ENCODE measurements around the gene TBC1D3B. TPM values are rescaled to one million over a fixed set of nuclear protein-coding genes. Genes with fewer than 3 reads are reported as not detected.

Gene TBC1D3B
- total and polyA plus RNA-seq, 4 donors, result 1.2 to 32.5 (median 9.1) TPM

GRCh38 chr17:36147601-36148000, 28.8 kb downstream of the TBC1D3B start:
- Histone ChIP-seq H3K36me3 (ENCODE audit: control insufficient read depth, insufficient read depth, low read length) (no peaks in the 10 kb centered on the region), H3K4me3 (ENCODE audit: low read depth, low read length) (no peak overlapping the region), H3K27me3 (ENCODE audit: control insufficient read depth, insufficient read depth, low read length) (peaks cover 4% of the 10 kb centered on the region), H3K4me1 (ENCODE audit: control insufficient read depth, insufficient read depth, low read length) (no peaks in the 10 kb centered on the region), H3K27ac (ENCODE audit: low read depth, low read length) (no peak overlapping the region), H3K9me3 (ENCODE audit: control insufficient read depth, insufficient read depth, low read length) (no peaks in the 10 kb centered on the region)
- no peak for DNase-seq (ENCODE audit: low read depth in 4 of 6, low spot score in 6 of 6)
- 100% methylated on average over 1 of the region's 3 CpGs for WGBS (ENCODE audit: insufficient coverage)

GRCh38 chr17:36144981-36145729, 31.3 kb downstream of the TBC1D3B start:
- Histone ChIP-seq H3K9me3 (ENCODE audit: control insufficient read depth, insufficient read depth, low read length) (no peaks in the 10 kb centered on the region), H3K27ac (ENCODE audit: low read depth, low read length) (no peak overlapping the region), H3K27me3 (ENCODE audit: control insufficient read depth, insufficient read depth, low read length) (peaks cover 4% of the 10 kb centered on the region), H3K36me3 (ENCODE audit: control insufficient read depth, insufficient read depth, low read length) (no peaks in the 10 kb centered on the region), H3K4me3 (ENCODE audit: low read depth, low read length) (no peak overlapping the region), H3K4me1 (ENCODE audit: control insufficient read depth, insufficient read depth, low read length) (no peaks in the 10 kb centered on the region)
- DNase-seq (ENCODE audit: low read depth in 4 of 6, low spot score in 6 of 6), result no peak
- WGBS (ENCODE audit: insufficient coverage), result 73% methylated on average over 2 of the region's 5 CpGs

GRCh38 chr17:36144014-36144413, 32.4 kb downstream of the TBC1D3B start:
- no peak overlapping the region for H3K4me3 ChIP-seq (ENCODE audit: low read depth, low read length)
- DNase-seq (ENCODE audit: low read depth in 4 of 6, low spot score in 6 of 6), result no peak
- no peaks in the 10 kb centered on the region for H3K9me3 ChIP-seq (ENCODE audit: control insufficient read depth, insufficient read depth, low read length)
- H3K4me1 ChIP-seq (ENCODE audit: control insufficient read depth, insufficient read depth, low read length), result no peaks in the 10 kb centered on the region
- 100% methylated on average over 2 of the region's 2 CpGs for WGBS (ENCODE audit: insufficient coverage)
- no peak overlapping the region for H3K27ac ChIP-seq (ENCODE audit: low read depth, low read length)
- peaks cover 2% of the 10 kb centered on the region for H3K27me3 ChIP-seq (ENCODE audit: control insufficient read depth, insufficient read depth, low read length)
- no peaks in the 10 kb centered on the region for H3K36me3 ChIP-seq (ENCODE audit: control insufficient read depth, insufficient read depth, low read length)

- Histone ChIP-seq H3K4me1 (ENCODE audit: control insufficient read depth, insufficient read depth, low read length) (no peaks in the 10 kb centered on the region), H3K27ac (ENCODE audit: low read depth, low read length) (no peak overlapping the region), H3K4me3 (ENCODE audit: low read depth, low read length) (no peak overlapping the region), H3K36me3 (ENCODE audit: control insufficient read depth, insufficient read depth, low read length) (no peaks in the 10 kb centered on the region), H3K27me3 (ENCODE audit: control insufficient read depth, insufficient read depth, low read length) (peaks cover 2% of the 10 kb centered on the region), H3K9me3 (ENCODE audit: control insufficient read depth, insufficient read depth, low read length) (no peaks in the 10 kb centered on the region)
- no peak for DNase-seq (ENCODE audit: low read depth in 4 of 6, low spot score in 6 of 6)
- 86% methylated on average over 6 of the region's 8 CpGs for WGBS (ENCODE audit: insufficient coverage)
Measured at GRCh38 chr17:36142806-36143205, 33.6 kb downstream of the TBC1D3B start.

- Histone ChIP-seq H3K4me1 (ENCODE audit: control insufficient read depth, insufficient read depth, low read length) (no peaks in the 10 kb centered on the region), H3K9me3 (ENCODE audit: control insufficient read depth, insufficient read depth, low read length) (no peaks in the 10 kb centered on the region), H3K27ac (ENCODE audit: low read depth, low read length) (no peak overlapping the region), H3K4me3 (ENCODE audit: low read depth, low read length) (no peak overlapping the region), H3K27me3 (ENCODE audit: control insufficient read depth, insufficient read depth, low read length) (no peaks in the 10 kb centered on the region), H3K36me3 (ENCODE audit: control insufficient read depth, insufficient read depth, low read length) (no peaks in the 10 kb centered on the region)
- no peak for DNase-seq (ENCODE audit: low read depth in 4 of 6, low spot score in 6 of 6)
Measured at GRCh38 chr17:36142235-36142634, 34.2 kb downstream of the TBC1D3B start.

- DNase-seq (ENCODE audit: low read depth in 4 of 6, low spot score in 6 of 6), result no peak
- H3K36me3 ChIP-seq (ENCODE audit: control insufficient read depth, insufficient read depth, low read length), result no peaks in the 10 kb centered on the region
- H3K4me1 ChIP-seq (ENCODE audit: control insufficient read depth, insufficient read depth, low read length), result no peaks in the 10 kb centered on the region
- no peaks in the 10 kb centered on the region for H3K9me3 ChIP-seq (ENCODE audit: control insufficient read depth, insufficient read depth, low read length)
- no CpG with 5 or more reads among the region's 1 CpG for WGBS (ENCODE audit: insufficient coverage)
- no peak overlapping the region for H3K27ac ChIP-seq (ENCODE audit: low read depth, low read length)
- H3K27me3 ChIP-seq (ENCODE audit: control insufficient read depth, insufficient read depth, low read length), result no peaks in the 10 kb centered on the region
- no peak overlapping the region for H3K4me3 ChIP-seq (ENCODE audit: low read depth, low read length)
Measured at GRCh38 chr17:36136439-36136838, 40.0 kb downstream of the TBC1D3B start.

GRCh38 chr17:36136036-36136435, 40.4 kb downstream of the TBC1D3B start:
- no peak for DNase-seq (ENCODE audit: low read depth in 4 of 6, low spot score in 6 of 6)
- Histone ChIP-seq H3K27ac (ENCODE audit: low read depth, low read length) (no peak overlapping the region), H3K27me3 (ENCODE audit: control insufficient read depth, insufficient read depth, low read length) (no peaks in the 10 kb centered on the region), H3K4me1 (ENCODE audit: control insufficient read depth, insufficient read depth, low read length) (no peaks in the 10 kb centered on the region), H3K36me3 (ENCODE audit: control insufficient read depth, insufficient read depth, low read length) (no peaks in the 10 kb centered on the region), H3K9me3 (ENCODE audit: control insufficient read depth, insufficient read depth, low read length) (no peaks in the 10 kb centered on the region), H3K4me3 (ENCODE audit: low read depth, low read length) (no peak overlapping the region)
- WGBS (ENCODE audit: insufficient coverage), result 91% methylated on average over 1 of the region's 1 CpG

- 81% methylated on average over 2 of the region's 4 CpGs for WGBS (ENCODE audit: insufficient coverage)
- no peak for DNase-seq (ENCODE audit: low read depth in 4 of 6, low spot score in 6 of 6)
- H3K27me3 ChIP-seq (ENCODE audit: control insufficient read depth, insufficient read depth, low read length), result no peaks in the 10 kb centered on the region
Measured at GRCh38 chr17:36135465-36135864, 41.0 kb downstream of the TBC1D3B start.

GRCh38 chr17:36133602-36134236, 42.7 kb downstream of the TBC1D3B start:
- Histone ChIP-seq H3K27me3 (ENCODE audit: control insufficient read depth, insufficient read depth, low read length) (no peaks in the 10 kb centered on the region), H3K9me3 (ENCODE audit: control insufficient read depth, insufficient read depth, low read length) (no peaks in the 10 kb centered on the region), H3K27ac (ENCODE audit: low read depth, low read length) (no peak overlapping the region), H3K4me1 (ENCODE audit: control insufficient read depth, insufficient read depth, low read length) (no peaks in the 10 kb centered on the region), H3K4me3 (ENCODE audit: low read depth, low read length) (no peak overlapping the region), H3K36me3 (ENCODE audit: control insufficient read depth, insufficient read depth, low read length) (no peaks in the 10 kb centered on the region)
- peak; percentile 24 to 82 (median 62) for DNase-seq (ENCODE audit: low read depth in 4 of 6, low spot score in 6 of 6)
- WGBS (ENCODE audit: insufficient coverage), result 13% methylated on average over 2 of the region's 4 CpGs

More at GRCh38 chr17:36135465-36135864, 41.0 kb downstream of the TBC1D3B start:
- no peaks in the 10 kb centered on the region for H3K9me3 ChIP-seq (ENCODE audit: control insufficient read depth, insufficient read depth, low read length)
- H3K36me3 ChIP-seq (ENCODE audit: control insufficient read depth, insufficient read depth, low read length), result no peaks in the 10 kb centered on the region
- H3K4me3 ChIP-seq (ENCODE audit: low read depth, low read length), result no peak overlapping the region
- H3K4me1 ChIP-seq (ENCODE audit: control insufficient read depth, insufficient read depth, low read length), result no peaks in the 10 kb centered on the region
- H3K27ac ChIP-seq (ENCODE audit: low read depth, low read length), result no peak overlapping the region

GRCh38 chr17:36132421-36132831, 44.0 kb downstream of the TBC1D3B start:
- H3K27me3 ChIP-seq (ENCODE audit: control insufficient read depth, insufficient read depth, low read length), result no peaks in the 10 kb centered on the region
- no peak for DNase-seq (ENCODE audit: low read depth in 4 of 6, low spot score in 6 of 6)
- no peak overlapping the region for H3K27ac ChIP-seq (ENCODE audit: low read depth, low read length)
- H3K4me3 ChIP-seq (ENCODE audit: low read depth, low read length), result no peak overlapping the region
- no peaks in the 10 kb centered on the region for H3K9me3 ChIP-seq (ENCODE audit: control insufficient read depth, insufficient read depth, low read length)
- no peaks in the 10 kb centered on the region for H3K4me1 ChIP-seq (ENCODE audit: control insufficient read depth, insufficient read depth, low read length)
- no peaks in the 10 kb centered on the region for H3K36me3 ChIP-seq (ENCODE audit: control insufficient read depth, insufficient read depth, low read length)
- WGBS (ENCODE audit: insufficient coverage), result 86% methylated on average over 1 of the region's 2 CpGs
